Pulmonary artery endothelial cell (primary cell): ENCODE data around the gene BCOR. TPM values are rescaled to one million over a fixed set of nuclear protein-coding genes. Genes with fewer than 3 reads are reported as not detected.

Source experiments
- DNase-seq: peaks from one replicate; pipeline ENCODE4 v3.0.0-alpha.2; 2011; ENCODE audit warnings: low read depth, low spot score
- total RNA-seq: library from RNA; depleted of rRNA; stranded (reverse); fragments of >200 nt; gene quantifications from 2 replicates; pipeline ENCODE4 v1.2.3, GENCODE V29; 2014

Gene BCOR
- total RNA-seq, result 9.8 and 11.0 TPM in 2 replicates

GRCh38 chrX:40097504-40098263 is at the start of gene BCOR:
BCOR (minus strand) TSS chrX:40097958; CDS start chrX:40077929, 20,029 bp downstream.
- no peak for DNase-seq

GRCh38 chrX:40147126-40147952 is 49.6 kb upstream of the BCOR start:
- no peak for DNase-seq

GRCh38 chrX:40146262-40147125 is 48.7 kb upstream of the BCOR start:
- no peak for DNase-seq

- no peak for DNase-seq
Observed at GRCh38 chrX:40145923-40146261, 48.1 kb upstream of the BCOR start.

GRCh38 chrX:40145001-40145922 is 47.5 kb upstream of the BCOR start:
- DNase-seq, result no peak

- no peak for DNase-seq
Observed at GRCh38 chrX:40144576-40144975, 46.8 kb upstream of the BCOR start.

- no peak for DNase-seq
Observed at GRCh38 chrX:40143987-40144386, 46.2 kb upstream of the BCOR start.

- DNase-seq, result no peak
Observed at GRCh38 chrX:40143001-40143400, 45.2 kb upstream of the BCOR start.

GRCh38 chrX:40142417-40142816 is 44.7 kb upstream of the BCOR start:
- DNase-seq, result no peak

- DNase-seq, result peak; percentile 10
Observed at GRCh38 chrX:40140706-40141499, 43.1 kb upstream of the BCOR start.

- DNase-seq, result peak; percentile 7
Observed at GRCh38 chrX:40132751-40133150, 35.0 kb upstream of the BCOR start.

GRCh38 chrX:40131654-40132337 is 34.0 kb upstream of the BCOR start:
- no peak for DNase-seq

- no peak for DNase-seq
Observed at GRCh38 chrX:40130207-40130606, 32.4 kb upstream of the BCOR start.

GRCh38 chrX:40127052-40127451 is 29.3 kb upstream of the BCOR start:
- no peak for DNase-seq

- no peak for DNase-seq
Observed at GRCh38 chrX:40122487-40122886, 24.7 kb upstream of the BCOR start.

GRCh38 chrX:40121618-40122017 is 23.9 kb upstream of the BCOR start:
- DNase-seq, result no peak

- no peak for DNase-seq
Observed at GRCh38 chrX:40120838-40121580, 23.3 kb upstream of the BCOR start.

GRCh38 chrX:40117715-40118285 is 20.0 kb upstream of the BCOR start:
- no peak for DNase-seq
